ENCODE measurements around the gene MLPH. TPM values are rescaled to one million over a fixed set of nuclear protein-coding genes. Genes with fewer than 3 reads are reported as not detected.
A peak's percentile ranks its signal among the peaks of the same experiment; 100 is the strongest.
"Not testable (repeated sequence)": the region's sequence is repeated elsewhere in the genome, so short reads cannot be mapped to it uniquely, and the experiment has no call there.

MLPH gene
- total RNA-seq, 1 donor from 2014 or later: not detected

DNA sequence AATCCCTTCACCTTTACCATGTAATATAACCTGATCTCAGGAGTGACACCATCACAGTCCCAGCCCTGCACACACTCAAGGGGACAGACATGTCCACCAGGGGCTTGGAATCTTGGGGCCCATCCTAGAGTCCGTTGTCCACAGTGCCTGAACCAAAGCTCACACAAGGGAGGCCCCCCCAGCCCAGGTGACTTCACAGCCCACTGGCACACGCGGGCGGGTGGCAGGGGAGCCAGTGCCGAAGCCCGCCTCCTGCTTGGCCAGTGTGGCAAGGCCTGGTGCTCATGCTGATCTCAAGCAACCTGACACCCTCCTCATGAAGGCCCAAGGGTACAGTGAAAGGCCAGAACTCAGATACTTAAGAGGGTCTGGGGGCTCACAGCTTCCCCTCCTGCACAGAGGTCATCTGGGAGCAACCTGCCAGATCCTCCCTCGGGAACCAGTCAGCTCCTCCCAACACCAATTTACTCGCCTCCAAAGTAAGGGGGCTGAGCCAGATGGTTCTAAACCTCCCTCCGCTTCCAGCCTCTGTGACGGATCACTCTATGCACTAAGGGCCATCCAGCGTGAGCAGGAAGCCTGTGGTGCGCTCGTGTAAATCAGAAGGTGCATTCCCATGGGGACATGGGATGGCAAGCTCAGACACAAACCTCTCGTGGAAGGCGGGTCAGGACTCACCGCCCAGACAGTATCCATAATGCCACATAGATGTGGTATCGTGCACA lies 106.7 kb downstream of the MLPH start:
- H3K9me3 Mint-ChIP-seq: no peaks in the 10 kb centered on the region
- peaks cover 3% of the 10 kb centered on the region for H3K27me3 Mint-ChIP-seq (ENCODE audit: insufficient read depth)
- no peak overlapping the region for H3K27ac Mint-ChIP-seq
- DNase-seq (ENCODE audit: low spot score): no peak
- H3K4me3 Mint-ChIP-seq: no peak overlapping the region
- intact Hi-C loops (cut with micrococcal nuclease): no loop called here
- H3K36me3 Mint-ChIP-seq (ENCODE audit: low read depth): no peaks in the 10 kb centered on the region
- peaks cover 8% of the 10 kb centered on the region for H3K4me1 Mint-ChIP-seq (ENCODE audit: low read depth)

DNA sequence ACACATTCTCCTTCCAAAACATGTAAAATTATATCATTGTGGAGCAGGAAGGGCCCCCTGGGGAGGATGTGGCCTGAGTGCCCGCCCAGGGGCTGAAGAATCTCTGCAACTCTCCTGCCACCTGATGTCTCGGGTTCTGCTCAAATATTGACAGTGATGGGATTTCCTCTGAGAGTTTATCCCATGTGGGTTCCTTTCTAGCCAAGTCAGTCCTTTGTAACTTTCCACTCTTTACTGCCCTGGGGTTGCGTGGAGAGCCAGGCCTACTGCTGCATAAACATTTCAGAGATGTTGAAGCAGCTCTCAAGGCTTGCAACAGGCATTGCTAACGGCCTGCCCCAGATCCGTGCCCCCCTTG lies 107.4 kb downstream of the MLPH start:
- Mint-ChIP-seq H3K4me3 (no peak overlapping the region), H3K27ac (no peak overlapping the region), H3K4me1 (ENCODE audit: low read depth) (peaks cover 8% of the 10 kb centered on the region), H3K27me3 (ENCODE audit: insufficient read depth) (peaks cover 2% of the 10 kb centered on the region), H3K36me3 (ENCODE audit: low read depth) (no peaks in the 10 kb centered on the region), H3K9me3 (no peaks in the 10 kb centered on the region)
- intact Hi-C loops (cut with micrococcal nuclease): no loop called here
- no peak for DNase-seq (ENCODE audit: low spot score)

DNA sequence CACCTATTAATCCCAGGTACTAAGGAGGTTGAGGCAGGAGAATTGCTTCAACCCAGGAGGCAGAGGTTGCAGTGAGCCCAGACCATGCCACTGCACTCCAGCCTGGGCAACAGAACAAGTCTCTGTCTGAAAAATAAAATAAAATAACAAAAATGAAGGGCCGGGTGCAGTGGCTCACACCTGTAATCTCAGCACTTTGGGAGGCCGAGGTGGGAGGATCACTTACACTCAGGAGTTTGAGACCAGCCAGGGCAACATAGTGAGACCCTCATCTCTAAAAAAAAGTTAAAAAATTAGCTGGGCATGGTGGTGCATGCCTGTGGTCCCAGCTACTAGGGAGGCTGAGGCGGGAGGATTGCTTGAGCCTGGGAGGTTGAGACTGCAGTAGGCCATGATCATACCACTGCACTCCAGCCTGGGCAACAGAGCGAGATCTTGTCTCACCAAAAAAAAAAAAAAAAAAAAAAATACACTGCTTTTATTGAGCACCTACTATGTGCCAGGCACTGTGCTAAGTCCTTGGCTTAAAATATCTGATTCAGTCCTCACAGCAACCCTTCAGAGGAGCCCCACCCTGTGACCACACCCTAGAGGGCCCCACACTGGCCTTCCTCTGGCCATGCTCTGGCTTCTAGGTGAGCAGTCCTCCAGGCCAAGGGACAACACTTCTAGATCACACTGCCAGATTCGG lies 108.9 kb downstream of the MLPH start:
- H3K9me3 Mint-ChIP-seq; DNase-seq (ENCODE audit: low spot score); H3K4me1 Mint-ChIP-seq (ENCODE audit: low read depth); H3K36me3 Mint-ChIP-seq (ENCODE audit: low read depth); H3K4me3 Mint-ChIP-seq; H3K27me3 Mint-ChIP-seq (ENCODE audit: insufficient read depth); H3K27ac Mint-ChIP-seq; intact Hi-C loops (cut with micrococcal nuclease): not testable (repeated sequence)

DNA sequence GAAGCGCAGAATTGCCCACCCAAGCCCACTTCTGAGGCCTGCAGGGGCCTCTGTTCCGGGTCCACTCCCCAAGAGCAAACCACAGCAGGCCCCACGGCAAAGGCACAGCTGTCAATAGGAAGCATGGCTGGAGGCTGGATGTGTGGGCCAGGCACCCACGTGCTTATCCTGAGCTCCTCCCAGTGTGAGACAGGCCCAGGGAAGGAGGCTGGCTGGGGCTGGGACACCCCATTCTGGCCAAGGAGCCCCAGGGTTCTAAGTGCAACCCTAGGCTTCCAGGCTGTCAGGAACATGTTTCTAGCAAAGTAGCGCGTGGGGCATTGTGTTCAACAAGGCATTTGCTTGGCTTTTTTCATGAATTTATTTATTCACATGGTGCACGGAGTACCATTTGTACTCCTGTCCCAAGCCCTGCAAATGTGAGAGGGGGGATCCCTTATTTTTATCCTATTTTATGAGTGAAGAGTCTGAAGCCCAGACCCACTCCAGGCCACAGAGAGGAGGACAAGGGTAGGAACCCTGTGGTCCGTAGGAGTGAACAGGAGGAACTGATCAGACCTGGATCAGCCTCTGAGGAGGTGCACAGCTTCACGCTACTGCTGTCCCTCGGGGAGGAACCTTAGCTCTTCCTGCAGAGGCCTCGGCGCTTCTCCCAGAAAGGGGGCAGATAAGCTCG lies 109.6 kb downstream of the MLPH start:
- Mint-ChIP-seq H3K36me3 (ENCODE audit: low read depth) (no peaks in the 10 kb centered on the region), H3K4me3 (no peak overlapping the region), H3K4me1 (ENCODE audit: low read depth) (peaks cover 2% of the 10 kb centered on the region), H3K27me3 (ENCODE audit: insufficient read depth) (no peaks in the 10 kb centered on the region), H3K27ac (no peak overlapping the region), H3K9me3 (no peaks in the 10 kb centered on the region)
- no peak for DNase-seq (ENCODE audit: low spot score)
- intact Hi-C loops (cut with micrococcal nuclease): no loop called here

DNA sequence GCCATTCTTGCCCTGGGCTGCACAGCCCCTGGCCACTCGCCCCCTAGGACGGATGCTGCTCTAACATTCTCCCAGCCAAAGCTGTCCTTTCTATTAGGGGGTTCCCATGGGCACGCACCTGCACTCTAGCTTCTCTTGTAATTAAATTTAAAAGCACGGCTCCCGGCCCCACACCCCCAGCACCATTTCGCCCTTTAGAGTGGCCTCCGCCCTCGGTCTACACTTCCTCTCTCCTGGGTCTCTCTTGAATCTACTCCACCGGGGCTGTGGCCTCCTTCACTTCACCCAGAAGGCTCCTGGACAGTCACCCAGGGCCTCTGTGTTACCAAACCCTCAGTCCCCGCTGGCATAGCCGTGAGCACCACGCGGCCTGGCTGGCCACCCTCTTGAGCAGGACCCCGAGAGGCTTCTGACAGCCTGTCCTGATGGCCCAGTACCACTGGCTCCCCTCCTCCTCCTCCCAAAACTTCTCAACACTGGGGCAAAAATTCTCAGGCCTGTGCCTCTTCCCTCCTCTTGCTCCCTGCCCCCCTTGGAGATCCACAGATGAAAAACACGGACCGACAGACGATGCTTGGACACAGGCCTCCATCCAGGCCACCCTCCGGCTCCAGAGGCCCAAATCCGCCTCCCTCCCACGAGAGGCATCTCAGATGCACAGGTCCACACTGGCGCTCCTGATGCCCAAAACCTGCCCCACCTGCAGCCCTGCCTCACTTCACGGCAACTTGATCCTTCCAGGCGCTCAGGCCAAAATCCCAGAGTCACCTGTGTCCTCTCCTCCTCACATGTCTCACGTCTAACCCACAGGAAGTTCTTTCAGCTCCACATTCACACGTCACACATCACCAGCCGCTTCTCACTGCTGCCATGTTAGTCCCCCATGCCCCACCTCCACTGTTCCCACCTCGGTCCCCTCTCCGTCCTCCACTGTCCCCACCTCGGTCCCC lies 110.4 kb downstream of the MLPH start:
- no peaks in the 10 kb centered on the region for H3K27me3 Mint-ChIP-seq (ENCODE audit: insufficient read depth)
- H3K27ac Mint-ChIP-seq: no peak overlapping the region
- H3K36me3 Mint-ChIP-seq (ENCODE audit: low read depth): no peaks in the 10 kb centered on the region
- no peak for DNase-seq (ENCODE audit: low spot score)
- H3K4me3 Mint-ChIP-seq: no peak overlapping the region
- intact Hi-C loops (cut with micrococcal nuclease): no loop called here
- peaks cover under 1% of the 10 kb centered on the region for H3K4me1 Mint-ChIP-seq (ENCODE audit: low read depth)
- H3K9me3 Mint-ChIP-seq: no peaks in the 10 kb centered on the region

DNA sequence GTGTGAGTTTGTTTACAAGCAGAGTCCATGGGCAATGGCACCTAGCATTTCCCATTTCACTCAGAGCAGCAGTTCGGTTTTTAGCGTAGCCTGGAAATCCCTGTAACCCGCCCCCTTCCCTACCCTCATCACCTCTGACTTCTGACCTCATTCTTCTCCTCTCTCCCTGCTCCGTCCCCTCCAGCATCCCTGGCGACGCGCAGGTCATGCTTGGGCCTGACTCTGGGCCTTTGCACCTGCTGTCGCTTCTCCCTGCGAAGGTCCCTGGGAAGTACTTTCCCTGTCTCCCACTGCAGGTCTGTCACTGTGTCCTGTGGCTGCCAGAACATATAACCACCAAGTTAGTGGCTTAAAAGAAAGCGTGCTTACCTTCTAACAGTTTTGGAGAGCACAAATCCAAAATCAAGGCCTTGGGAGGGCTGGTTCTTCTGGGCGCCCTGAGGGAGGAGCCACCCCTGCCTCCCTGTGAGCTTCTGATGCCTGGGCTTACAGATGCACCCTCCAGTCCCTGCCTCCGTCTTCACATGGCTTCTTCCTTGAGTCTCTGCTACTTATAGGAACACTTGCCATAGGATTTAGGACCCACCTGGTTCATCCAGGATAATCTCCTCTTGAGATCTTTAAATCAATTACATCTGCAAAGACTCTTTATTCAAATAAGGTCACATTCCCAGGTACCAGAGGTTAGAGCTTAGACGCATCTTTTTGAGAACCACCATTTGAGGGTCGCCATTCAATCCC lies 111.6 kb downstream of the MLPH start:
- peaks cover 12% of the 10 kb centered on the region for H3K4me1 Mint-ChIP-seq (ENCODE audit: low read depth)
- no peak overlapping the region for H3K4me3 Mint-ChIP-seq
- H3K27me3 Mint-ChIP-seq (ENCODE audit: insufficient read depth): no peaks in the 10 kb centered on the region
- no peaks in the 10 kb centered on the region for H3K9me3 Mint-ChIP-seq
- intact Hi-C loops (cut with micrococcal nuclease): no loop called here
- no peak for DNase-seq (ENCODE audit: low spot score)
- no peaks in the 10 kb centered on the region for H3K36me3 Mint-ChIP-seq (ENCODE audit: low read depth)
- no peak overlapping the region for H3K27ac Mint-ChIP-seq

DNA sequence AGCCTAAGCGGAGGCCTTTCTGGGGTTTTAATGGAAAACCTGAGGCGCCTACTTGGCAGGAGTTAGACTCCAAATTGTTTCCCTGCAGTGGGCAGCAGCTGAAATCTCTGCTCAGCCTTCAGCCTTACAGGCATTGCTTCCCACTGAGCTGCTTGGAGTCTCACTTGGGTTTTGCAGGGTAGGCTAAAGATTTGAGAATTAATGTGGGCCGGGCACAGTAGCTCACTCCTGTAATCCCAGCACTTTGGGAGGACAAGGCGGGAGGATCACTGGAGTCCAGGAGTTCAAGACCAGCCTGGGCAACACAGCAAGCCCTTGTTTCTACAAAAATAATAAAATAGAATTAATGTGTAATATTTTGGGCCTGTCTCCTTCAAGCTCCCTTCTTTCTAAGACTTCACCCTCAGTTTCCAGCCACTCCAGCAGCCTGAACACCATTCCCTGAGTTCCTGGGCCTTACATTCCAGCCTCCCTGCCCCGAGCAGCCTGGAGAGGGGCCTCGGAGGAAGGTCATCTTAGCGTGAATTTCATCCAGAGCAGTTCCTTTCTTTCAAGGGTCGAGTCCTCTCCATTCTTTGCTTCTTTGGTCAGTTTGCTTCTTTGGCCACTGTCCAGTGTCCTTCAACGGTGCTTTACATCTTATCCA lies 112.5 kb downstream of the MLPH start:
- no peak overlapping the region for H3K27ac Mint-ChIP-seq
- no peak for DNase-seq (ENCODE audit: low spot score)
- H3K9me3 Mint-ChIP-seq: no peaks in the 10 kb centered on the region
- H3K27me3 Mint-ChIP-seq (ENCODE audit: insufficient read depth): no peaks in the 10 kb centered on the region
- intact Hi-C loops (cut with micrococcal nuclease): no loop called here
- H3K4me1 Mint-ChIP-seq (ENCODE audit: low read depth): peaks cover 18% of the 10 kb centered on the region
- no peak overlapping the region for H3K4me3 Mint-ChIP-seq
- H3K36me3 Mint-ChIP-seq (ENCODE audit: low read depth): no peaks in the 10 kb centered on the region

DNA sequence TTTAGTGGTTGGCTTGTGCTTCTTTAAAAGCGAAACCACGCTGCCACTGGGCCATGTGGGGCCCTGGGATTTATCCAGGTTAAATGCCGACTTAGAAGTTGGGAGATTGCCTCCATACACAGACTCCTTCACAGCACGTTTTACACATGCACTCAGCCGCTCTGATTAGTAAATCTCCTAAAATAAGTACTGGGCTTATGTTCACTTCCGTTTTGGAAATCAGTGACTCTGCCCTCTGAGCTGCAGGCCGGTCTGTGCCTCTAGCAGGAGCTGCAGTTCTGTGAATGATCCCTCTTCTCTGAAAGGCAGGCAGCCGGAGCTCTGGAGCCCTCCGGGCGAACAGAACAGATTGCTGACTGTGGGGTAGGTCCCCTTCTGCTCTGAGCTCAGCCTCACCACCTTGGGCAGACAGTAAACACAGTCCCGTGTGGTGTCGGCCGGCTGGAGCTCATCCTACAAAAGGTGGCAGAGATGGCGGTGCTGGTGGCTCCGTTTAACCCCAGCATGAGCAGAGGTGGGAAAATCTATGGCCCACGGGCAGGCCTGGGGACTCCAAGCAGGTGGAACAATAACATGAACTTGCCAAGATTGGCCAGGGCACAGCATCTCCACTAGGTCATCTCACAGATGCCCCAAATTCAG lies 113.3 kb downstream of the MLPH start:
- Mint-ChIP-seq H3K9me3 (no peaks in the 10 kb centered on the region), H3K27ac (no peak overlapping the region), H3K36me3 (ENCODE audit: low read depth) (no peaks in the 10 kb centered on the region), H3K27me3 (ENCODE audit: insufficient read depth) (no peaks in the 10 kb centered on the region), H3K4me1 (ENCODE audit: low read depth) (peaks cover 18% of the 10 kb centered on the region), H3K4me3 (no peak overlapping the region)
- DNase-seq (ENCODE audit: low spot score): no peak
- intact Hi-C loops (cut with micrococcal nuclease): no loop called here

DNA sequence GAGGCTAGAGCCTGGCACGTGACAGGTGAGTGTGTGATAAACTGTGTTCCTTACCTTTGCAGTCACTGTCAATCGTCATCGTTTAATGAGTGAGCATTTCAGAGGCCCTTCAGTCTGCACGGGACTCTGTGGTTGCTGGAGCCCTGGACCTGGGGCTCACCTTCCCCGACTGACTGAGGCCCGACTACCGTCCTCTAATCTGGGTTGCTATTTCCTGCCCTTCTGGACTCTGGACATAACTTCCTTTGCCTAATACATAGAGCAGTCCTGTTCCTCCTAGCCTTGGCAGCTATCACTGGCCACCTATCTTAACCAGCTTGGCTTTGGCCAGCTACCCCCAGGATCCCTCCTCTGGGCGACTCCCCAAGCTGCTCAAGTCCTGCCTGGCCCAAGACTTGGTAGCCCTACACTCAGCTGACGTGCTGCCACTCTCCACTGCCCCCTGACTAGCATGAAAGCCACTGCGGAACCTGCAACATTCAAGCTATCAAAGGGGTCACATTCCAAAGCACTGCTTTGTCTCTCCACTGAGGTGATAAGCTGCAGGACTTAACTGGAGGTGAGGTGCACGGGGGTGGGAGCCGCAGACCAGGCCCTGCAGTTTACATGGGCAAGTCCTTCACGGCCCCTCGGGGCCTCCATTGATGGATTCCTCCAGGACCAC lies 114.5 kb downstream of the MLPH start:
- no peaks in the 10 kb centered on the region for H3K27me3 Mint-ChIP-seq (ENCODE audit: insufficient read depth)
- DNase-seq (ENCODE audit: low spot score): no peak
- peaks cover 18% of the 10 kb centered on the region for H3K4me1 Mint-ChIP-seq (ENCODE audit: low read depth)
- no peaks in the 10 kb centered on the region for H3K9me3 Mint-ChIP-seq
- no peak overlapping the region for H3K4me3 Mint-ChIP-seq
- no peak overlapping the region for H3K27ac Mint-ChIP-seq
- no peaks in the 10 kb centered on the region for H3K36me3 Mint-ChIP-seq (ENCODE audit: low read depth)
- intact Hi-C loops (cut with micrococcal nuclease): no loop called here

DNA sequence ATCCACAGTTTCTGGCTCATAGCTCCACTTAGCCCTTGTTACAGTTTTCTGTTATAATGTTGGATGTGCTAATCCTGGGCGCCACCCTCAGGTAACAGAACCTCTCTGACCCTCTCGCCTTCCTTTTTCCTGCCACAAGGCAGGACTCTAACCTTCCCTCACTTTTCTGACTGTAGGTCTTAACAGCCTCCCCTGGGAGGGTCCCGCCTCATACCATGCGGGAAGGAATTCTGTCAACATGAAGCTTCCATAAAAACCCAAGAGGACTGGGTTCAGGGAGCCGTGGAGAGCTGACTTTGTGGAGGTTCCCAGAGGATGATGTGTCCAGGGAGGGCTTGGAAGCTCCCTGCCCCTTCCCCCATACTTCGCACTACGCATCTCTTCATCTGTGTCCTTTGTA lies 115.4 kb downstream of the MLPH start:
- intact Hi-C loops (cut with micrococcal nuclease): no loop called here
- Mint-ChIP-seq H3K4me3 (no peak overlapping the region), H3K27ac (no peak overlapping the region), H3K9me3 (no peaks in the 10 kb centered on the region), H3K36me3 (ENCODE audit: low read depth) (no peaks in the 10 kb centered on the region), H3K4me1 (ENCODE audit: low read depth) (peaks cover 18% of the 10 kb centered on the region), H3K27me3 (ENCODE audit: insufficient read depth) (no peaks in the 10 kb centered on the region)
- DNase-seq (ENCODE audit: low spot score): no peak

DNA sequence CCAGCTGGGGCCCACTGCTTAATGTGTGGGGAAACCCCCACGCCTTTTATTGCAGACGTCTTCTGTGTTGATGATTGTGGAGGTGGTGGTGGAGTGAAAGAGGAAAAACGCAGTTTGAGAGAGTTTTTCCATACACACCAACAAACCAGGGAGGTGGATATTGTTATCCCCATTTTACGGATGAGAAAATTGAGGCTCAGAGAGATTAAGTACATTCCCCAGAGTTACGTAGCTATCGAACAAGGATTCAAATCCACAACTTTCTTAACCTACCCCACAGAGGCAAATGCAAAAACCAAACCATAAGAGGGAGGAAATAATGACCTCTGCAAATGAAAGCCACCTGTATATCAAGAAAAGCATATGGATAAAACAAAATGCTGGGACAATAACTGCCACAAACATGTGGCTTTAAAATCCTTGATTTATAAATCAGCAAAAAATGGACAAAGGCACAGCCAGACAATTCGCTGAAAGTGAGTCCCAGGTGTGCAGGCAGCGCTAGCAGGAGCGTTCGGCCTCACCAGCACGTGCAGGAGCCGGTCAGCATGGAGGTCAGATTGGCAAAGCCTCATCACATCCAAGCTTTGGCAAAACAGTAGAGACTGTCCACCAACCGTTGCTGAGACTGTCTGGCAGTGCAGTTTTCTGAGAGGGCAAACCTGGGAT lies 116.1 kb downstream of the MLPH start:
- peak overlapping the region; percentile 34 for H3K4me3 Mint-ChIP-seq
- H3K9me3 Mint-ChIP-seq: no peaks in the 10 kb centered on the region
- H3K36me3 Mint-ChIP-seq (ENCODE audit: low read depth): no peaks in the 10 kb centered on the region
- intact Hi-C loops (cut with micrococcal nuclease): no loop called here
- peaks cover 3% of the 10 kb centered on the region for H3K27me3 Mint-ChIP-seq (ENCODE audit: insufficient read depth)
- peaks cover 18% of the 10 kb centered on the region for H3K4me1 Mint-ChIP-seq (ENCODE audit: low read depth)
- H3K27ac Mint-ChIP-seq: peak overlapping the region; percentile 85
- no peak for DNase-seq (ENCODE audit: low spot score)

Measured in activated T-helper 1 cell treated with anti-CD3 and anti-CD28 coated beads, Interleukin-12 subunit alpha, Interleukin-12 subunit beta, Interleukin-2, Interleukin-4 antibody, amounts not matched to agents 30 ng/mL and 10 ng/mL and 1 ng/mL, durations not matched to agents 14 hours and 24 hours and 36 hours (primary cell).